ENCODE measurements around the gene NUAK1. TPM values are rescaled to one million over a fixed set of nuclear protein-coding genes. Genes with fewer than 3 reads are reported as not detected.

NUAK1 gene
- total RNA-seq, 1 experiment from 2014 or later: 14.3 TPM

DNA sequence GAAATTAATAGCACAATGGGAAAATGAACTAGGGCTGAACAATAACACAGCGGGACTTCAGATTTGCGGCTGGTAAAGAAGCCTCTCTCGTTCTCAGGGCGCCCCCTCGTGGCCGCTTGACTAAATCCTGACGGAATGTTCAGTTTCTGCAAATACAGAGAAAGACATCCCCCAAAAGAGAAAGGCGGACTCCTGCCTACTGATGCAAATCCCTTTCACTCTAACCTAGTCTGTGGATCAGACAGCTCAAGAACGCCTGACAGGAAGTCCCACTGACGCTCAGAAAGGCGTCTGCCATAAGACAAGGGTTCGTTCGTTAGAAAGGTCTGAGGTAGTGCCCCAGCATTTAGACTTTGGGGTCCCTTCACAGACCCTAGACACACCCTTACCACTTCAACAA lies 2.5 kb downstream of the NUAK1 start:
- H3K9me3 Mint-ChIP-seq (ENCODE audit: low read depth, unreplicated experiment): no peaks in the 10 kb centered on the region
- no peaks in the 10 kb centered on the region for H3K27me3 Mint-ChIP-seq (ENCODE audit: unreplicated experiment)
- CTCF ChIA-PET: interaction anchor here (0.5 to 4.2 kb wide), 8 partner anchors 9 to 715 kb away, joined by 3 to 26 read pairs (median 4); no protein-coding TSS in a partner anchor
- intact Hi-C loops (cut with micrococcal nuclease; ENCODE audit: unreplicated experiment): loop anchor here (1.0 to 5.0 kb wide), 5 partner anchors 86 to 716 kb away; no protein-coding TSS in a partner anchor
- peak; percentile 92 for DNase-seq
- TF ChIP-seq, protein P1, sequence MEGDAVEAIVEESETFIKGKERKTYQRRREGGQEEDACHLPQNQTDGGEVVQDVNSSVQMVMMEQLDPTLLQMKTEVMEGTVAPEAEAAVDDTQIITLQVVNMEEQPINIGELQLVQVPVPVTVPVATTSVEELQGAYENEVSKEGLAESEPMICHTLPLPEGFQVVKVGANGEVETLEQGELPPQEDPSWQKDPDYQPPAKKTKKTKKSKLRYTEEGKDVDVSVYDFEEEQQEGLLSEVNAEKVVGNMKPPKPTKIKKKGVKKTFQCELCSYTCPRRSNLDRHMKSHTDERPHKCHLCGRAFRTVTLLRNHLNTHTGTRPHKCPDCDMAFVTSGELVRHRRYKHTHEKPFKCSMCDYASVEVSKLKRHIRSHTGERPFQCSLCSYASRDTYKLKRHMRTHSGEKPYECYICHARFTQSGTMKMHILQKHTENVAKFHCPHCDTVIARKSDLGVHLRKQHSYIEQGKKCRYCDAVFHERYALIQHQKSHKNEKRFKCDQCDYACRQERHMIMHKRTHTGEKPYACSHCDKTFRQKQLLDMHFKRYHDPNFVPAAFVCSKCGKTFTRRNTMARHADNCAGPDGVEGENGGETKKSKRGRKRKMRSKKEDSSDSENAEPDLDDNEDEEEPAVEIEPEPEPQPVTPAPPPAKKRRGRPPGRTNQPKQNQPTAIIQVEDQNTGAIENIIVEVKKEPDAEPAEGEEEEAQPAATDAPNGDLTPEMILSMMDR (IDR thresholded peaks at IDR 0.05; ENCODE audit: unreplicated experiment): peak; percentile 85
- H3K4me3 Mint-ChIP-seq (ENCODE audit: low read depth, unreplicated experiment): peak overlapping the region; percentile 78
- H3K4me1 Mint-ChIP-seq (ENCODE audit: low read depth, unreplicated experiment): peaks cover 57% of the 10 kb centered on the region
- BruUV-seq (replicated peaks): no TSS peak
- peaks cover 32% of the 10 kb centered on the region for H3K36me3 Mint-ChIP-seq (ENCODE audit: insufficient read depth, unreplicated experiment)
- no peak overlapping the region for H3K27ac Mint-ChIP-seq (ENCODE audit: unreplicated experiment)

GRCh38 chr12:106135781-106136180 lies 3.0 kb downstream of the NUAK1 start:
- no peak for DNase-seq
- Mint-ChIP-seq H3K9me3 (ENCODE audit: low read depth, unreplicated experiment) (no peaks in the 10 kb centered on the region), H3K27me3 (ENCODE audit: unreplicated experiment) (no peaks in the 10 kb centered on the region), H3K27ac (ENCODE audit: unreplicated experiment) (no peak overlapping the region), H3K4me1 (ENCODE audit: low read depth, unreplicated experiment) (peaks cover 52% of the 10 kb centered on the region), H3K4me3 (ENCODE audit: low read depth, unreplicated experiment) (no peak overlapping the region), H3K36me3 (ENCODE audit: insufficient read depth, unreplicated experiment) (peaks cover 30% of the 10 kb centered on the region)
- CTCF ChIA-PET: interaction anchor here (0.5 to 4.2 kb wide), 7 partner anchors 13 to 715 kb away, joined by 3 to 26 read pairs (median 3); no protein-coding TSS in a partner anchor
- TF ChIP-seq, protein P1 (IDR thresholded peaks at IDR 0.05; ENCODE audit: unreplicated experiment): no peak
- no TSS peak for BruUV-seq (replicated peaks)
- intact Hi-C loops (cut with micrococcal nuclease; ENCODE audit: unreplicated experiment): loop anchor here (1.0 to 5.0 kb wide), 5 partner anchors 87 to 715 kb away; no protein-coding TSS in a partner anchor

GRCh38 chr12:106135075-106135474 lies 3.7 kb downstream of the NUAK1 start:
- no TSS peak for BruUV-seq (replicated peaks)
- H3K27ac Mint-ChIP-seq (ENCODE audit: unreplicated experiment): no peak overlapping the region
- H3K27me3 Mint-ChIP-seq (ENCODE audit: unreplicated experiment): no peaks in the 10 kb centered on the region
- no peak for DNase-seq
- H3K4me3 Mint-ChIP-seq (ENCODE audit: low read depth, unreplicated experiment): no peak overlapping the region
- no peaks in the 10 kb centered on the region for H3K9me3 Mint-ChIP-seq (ENCODE audit: low read depth, unreplicated experiment)
- peaks cover 23% of the 10 kb centered on the region for H3K36me3 Mint-ChIP-seq (ENCODE audit: insufficient read depth, unreplicated experiment)
- H3K4me1 Mint-ChIP-seq (ENCODE audit: low read depth, unreplicated experiment): peaks cover 45% of the 10 kb centered on the region
- intact Hi-C loops (cut with micrococcal nuclease; ENCODE audit: unreplicated experiment): loop anchor here (5.0 kb wide), 2 partner anchors 87 to 573 kb away; no protein-coding TSS in a partner anchor
- TF ChIP-seq, protein P1 (IDR thresholded peaks at IDR 0.05; ENCODE audit: unreplicated experiment): no peak
- CTCF ChIA-PET: interaction anchor here (0.9 to 1.5 kb wide), 2 partner anchors 429 to 430 kb away, joined by 3 to 4 read pairs; no protein-coding TSS in a partner anchor

DNA sequence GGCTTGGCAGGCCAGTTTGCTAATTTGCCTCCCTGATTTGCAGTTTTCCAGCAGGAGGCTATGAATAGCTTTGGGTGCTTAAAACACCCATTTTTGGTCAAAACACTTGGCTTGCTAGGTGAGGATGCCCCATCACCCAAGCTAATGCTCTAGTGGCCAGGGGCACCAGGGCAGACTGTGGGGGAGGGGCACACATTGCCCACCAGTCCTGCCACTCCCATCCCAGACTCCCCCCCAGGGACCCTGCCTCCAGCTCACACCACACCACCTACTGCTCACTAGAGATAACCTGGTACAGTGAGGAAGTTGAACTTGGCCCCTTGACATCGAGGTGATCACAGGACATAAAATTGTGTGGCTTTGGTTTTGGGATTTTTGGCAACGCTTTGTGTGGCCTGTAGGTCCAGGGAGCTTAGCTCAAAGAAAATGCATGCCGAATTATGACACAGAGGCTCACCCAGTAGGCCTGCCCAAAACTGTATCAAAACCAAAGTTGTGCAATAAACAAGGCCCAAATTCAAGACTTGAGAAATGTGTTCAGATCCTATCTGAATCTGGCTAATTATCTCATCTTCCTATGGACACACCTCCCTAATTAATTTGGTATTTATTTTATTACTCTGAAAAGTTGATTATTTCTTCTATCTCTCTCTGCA lies 4.3 kb downstream of the NUAK1 start:
- intact Hi-C loops (cut with micrococcal nuclease; ENCODE audit: unreplicated experiment): no loop called here
- no TSS peak for BruUV-seq (replicated peaks)
- CTCF ChIA-PET: interaction anchor here (0.9 to 1.5 kb wide), 3 partner anchors 102 to 430 kb away, joined by 3 to 4 read pairs (median 3); no protein-coding TSS in a partner anchor
- peaks cover 16% of the 10 kb centered on the region for H3K36me3 Mint-ChIP-seq (ENCODE audit: insufficient read depth, unreplicated experiment)
- H3K27me3 Mint-ChIP-seq (ENCODE audit: unreplicated experiment): no peaks in the 10 kb centered on the region
- no peak overlapping the region for H3K27ac Mint-ChIP-seq (ENCODE audit: unreplicated experiment)
- no peaks in the 10 kb centered on the region for H3K9me3 Mint-ChIP-seq (ENCODE audit: low read depth, unreplicated experiment)
- no peak for DNase-seq
- TF ChIP-seq, protein P1 (IDR thresholded peaks at IDR 0.05; ENCODE audit: unreplicated experiment): no peak
- peaks cover 45% of the 10 kb centered on the region for H3K4me1 Mint-ChIP-seq (ENCODE audit: low read depth, unreplicated experiment)
- H3K4me3 Mint-ChIP-seq (ENCODE audit: low read depth, unreplicated experiment): no peak overlapping the region

Measured in Calu3 (cell line).